GM19438 (cell line): Measurements from ENCODE around the gene GTF2H4.

Experiments
- ATAC-seq: cut with Tn5 transposase; IDR thresholded peaks from one replicate; pipeline ENCODE4 v1.9.1; 2021; ENCODE audit warnings: low read depth; ENCODE audit not compliant: unreplicated experiment

GTF2H4 gene

DNA sequence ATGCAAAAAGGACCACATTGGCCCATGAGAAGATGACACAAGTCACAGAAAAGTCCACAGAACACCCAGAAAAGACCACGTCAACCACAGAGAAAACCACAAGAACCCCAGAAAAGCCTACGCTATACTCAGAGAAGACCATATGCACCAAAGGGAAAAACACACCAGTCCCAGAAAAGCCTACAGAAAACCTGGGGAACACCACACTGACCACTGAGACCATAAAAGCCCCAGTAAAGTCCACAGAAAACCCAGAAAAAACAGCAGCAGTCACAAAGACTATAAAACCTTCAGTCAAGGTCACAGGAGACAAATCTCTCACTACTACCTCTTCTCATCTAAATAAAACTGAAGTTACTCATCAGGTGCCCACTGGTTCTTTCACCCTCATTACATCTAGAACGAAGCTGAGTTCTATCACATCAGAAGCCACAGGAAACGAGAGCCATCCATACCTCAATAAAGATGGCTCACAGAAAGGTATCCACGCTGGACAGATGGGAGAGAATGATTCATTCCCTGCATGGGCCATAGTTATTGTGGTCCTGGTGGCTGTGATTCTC, 44.0 kb downstream of the GTF2H4 start:
- no peak for ATAC-seq

DNA sequence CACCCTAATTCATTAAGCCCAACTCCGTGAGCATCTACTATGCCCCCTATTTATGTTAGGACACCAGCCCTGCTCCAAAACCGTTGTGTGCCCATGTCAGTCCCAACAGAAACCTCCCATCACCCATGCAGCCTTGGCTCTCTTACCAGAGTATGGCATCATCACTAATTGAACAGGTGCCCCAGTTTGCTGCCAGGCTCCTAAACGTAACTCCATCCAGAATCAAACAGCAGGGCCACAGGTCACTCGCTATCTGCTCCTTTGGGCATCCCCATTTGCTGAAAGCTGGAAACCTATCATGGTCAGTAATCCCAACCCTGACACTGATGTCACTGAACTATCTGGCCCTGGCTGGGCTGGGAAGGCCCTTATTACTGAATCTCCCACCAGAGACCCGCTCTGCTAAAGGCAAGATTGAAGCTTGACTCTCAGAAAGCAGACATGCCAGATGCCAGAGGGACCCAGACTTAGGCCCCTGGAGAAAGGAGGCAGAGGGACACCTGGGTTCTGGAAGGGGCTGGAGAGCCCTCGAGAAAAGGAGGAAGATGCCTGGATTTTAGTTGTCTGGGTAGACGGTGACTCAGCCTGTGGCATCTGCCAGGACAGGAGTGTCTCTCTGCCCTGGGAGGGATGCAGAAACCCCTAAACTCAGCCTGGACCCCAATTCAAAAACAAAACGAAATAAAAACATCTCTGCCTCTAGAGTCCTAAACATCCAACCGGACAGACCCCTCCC, 46.8 kb downstream of the GTF2H4 start:
- no peak for ATAC-seq

DNA sequence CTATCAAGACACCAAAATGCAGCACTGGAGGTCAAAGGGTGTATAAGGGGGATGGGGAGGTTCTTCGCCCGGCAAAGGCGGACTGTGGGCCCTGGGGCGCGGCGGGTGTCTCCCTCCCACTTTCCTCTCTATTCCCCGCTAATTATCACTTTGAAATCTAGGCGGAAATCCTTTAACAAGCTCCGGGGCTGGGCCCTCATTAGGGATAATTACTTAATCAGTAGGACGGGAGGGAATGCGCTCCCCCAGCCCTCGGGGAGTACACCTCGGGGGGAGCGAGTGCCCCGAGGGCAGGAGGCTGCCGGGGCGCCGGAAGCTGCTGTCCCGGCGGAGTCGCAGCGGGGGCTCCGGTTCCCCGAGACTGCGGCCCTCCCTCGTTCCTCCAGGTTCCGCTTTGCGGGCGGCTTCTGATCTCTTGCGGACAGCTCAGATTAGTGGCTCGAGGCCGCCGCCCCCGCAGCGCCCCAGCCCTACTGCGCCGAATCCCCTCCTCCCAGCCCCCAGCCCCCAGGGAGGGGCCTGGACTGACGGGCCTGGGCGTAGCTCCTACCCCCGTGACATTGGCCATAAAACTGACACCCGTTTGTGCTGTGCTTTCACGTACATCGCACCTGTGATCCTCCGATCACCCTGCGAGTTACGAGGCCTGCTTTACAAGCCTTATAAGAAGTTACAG, 47.5 kb downstream of the GTF2H4 start:
- ATAC-seq, result no peak

DNA sequence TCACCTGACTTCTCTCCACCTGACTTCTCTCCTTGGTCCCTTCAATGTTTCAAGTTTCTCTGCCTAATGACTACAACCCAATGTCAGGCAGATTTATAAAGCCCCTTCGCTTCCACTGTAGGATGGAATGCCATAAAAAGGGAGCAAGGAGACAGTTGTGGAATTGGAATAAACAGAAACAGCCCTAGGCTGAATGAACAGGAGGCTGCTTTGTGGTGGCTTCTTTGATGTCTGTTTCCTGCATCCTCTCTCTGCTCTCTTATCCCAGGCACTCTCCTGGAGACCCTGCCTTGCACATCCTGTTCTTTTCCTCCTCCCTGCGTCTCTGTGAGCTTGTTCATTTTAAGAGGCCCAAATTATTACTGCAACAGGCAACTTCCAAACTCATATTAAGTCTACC, 49.7 kb downstream of the GTF2H4 start:
- ATAC-seq, result no peak

DNA sequence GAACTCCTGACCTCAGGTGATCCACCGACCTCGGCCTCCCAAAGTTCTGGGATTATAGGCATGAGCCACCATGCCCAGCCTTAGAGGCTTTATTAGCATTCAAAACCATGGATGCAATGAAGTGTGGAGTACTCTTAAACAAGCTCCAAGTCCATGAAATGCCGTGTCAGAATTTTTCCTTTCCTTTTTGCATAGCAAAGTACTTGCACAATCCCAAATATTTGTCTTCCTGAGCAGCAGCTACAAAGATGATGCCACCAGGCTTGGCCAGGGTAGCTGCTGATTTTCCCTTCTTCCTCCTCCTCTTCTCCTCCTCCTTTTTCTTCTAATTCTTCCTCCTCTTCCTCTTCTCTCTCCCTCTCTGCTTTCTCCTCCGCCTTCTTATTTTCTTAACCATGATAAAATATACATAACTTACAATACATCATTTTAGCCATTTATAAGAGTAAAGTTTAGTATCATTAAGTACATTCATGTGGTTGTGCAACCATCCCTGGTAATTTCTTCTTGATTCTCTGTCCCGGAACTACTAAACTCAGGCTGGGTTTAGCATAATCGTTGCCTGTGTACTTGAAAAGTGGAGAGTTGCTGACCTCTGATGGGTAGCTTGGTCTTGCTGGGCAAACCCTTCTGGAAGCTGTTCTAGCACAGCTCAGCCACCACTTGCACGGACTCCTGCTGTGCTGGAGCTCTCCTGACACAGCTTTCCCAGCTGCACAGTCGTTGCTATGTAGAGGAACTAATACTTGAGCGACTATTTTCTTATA, 53.1 kb downstream of the GTF2H4 start:
- ATAC-seq, result no peak

DNA sequence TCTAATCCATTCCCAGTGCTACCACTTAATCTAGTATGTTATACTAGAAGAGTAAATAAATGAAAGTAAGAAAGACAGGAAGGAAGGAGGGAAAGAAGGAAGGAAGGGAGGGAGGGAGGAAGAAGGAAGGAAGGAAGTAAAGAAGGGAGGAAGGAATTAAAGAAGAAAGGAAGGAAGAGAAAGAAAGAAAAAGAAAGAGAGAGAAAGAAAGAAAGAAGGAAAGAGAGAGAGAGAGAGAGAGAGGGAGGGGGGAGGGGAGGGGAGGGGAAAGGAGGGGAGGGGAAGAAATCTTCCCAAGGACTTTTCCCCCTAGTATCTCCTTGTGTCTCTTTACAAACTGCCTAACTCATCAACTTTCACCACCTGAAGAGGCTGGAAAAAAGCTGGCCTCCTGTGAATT, 54.7 kb downstream of the GTF2H4 start:
- no peak for ATAC-seq

DNA sequence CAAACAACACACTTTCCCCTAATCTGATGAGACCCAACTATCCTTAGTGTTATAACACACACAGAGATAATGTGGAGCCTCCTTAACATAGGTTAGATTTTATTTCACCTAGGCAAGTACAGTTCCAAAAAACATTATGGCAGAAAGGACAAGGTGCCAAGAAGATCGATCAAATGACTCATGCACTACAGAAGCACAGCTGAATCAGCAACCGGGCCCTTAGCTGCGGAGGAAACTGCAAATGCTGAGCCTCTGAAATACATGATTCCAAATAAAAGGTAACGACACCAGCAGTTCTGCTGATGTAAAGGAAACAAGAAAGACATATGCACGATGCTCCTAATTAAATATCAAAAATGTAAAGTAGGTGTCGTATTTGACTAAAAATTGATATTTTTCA, 55.6 kb downstream of the GTF2H4 start:
- no peak for ATAC-seq
